RKO (cell line): ENCODE results near the gene NOS1AP.
"Not testable (repeated sequence)": the region's sequence is repeated elsewhere in the genome, so short reads cannot be mapped to it uniquely, and the experiment has no call there.

Experiments
- DNase-seq: peaks from one replicate; pipeline ENCODE4 v3.0.0-alpha.2; 2016; ENCODE audit warnings: low spot score

The NOS1AP gene

DNA sequence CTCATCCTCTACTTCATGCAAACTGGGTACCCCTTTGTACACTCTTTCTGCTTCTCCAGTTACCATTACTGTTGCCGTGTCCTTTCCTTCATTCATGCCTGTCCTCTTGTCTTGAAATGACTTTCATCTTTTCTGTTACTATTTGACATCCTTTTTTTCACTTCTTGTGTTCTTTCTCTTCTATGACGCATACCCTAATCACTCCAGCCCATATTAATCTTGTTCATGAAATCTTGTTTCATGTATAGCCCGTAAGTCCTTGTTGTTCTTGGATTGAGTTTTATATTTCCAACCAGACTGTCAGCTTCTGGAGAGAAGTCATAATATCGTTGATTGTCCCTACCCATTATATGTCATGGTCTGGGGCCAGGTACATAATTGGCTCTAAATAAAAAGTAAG, 126.1 kb downstream of the NOS1AP start:
- no peak for DNase-seq

DNA sequence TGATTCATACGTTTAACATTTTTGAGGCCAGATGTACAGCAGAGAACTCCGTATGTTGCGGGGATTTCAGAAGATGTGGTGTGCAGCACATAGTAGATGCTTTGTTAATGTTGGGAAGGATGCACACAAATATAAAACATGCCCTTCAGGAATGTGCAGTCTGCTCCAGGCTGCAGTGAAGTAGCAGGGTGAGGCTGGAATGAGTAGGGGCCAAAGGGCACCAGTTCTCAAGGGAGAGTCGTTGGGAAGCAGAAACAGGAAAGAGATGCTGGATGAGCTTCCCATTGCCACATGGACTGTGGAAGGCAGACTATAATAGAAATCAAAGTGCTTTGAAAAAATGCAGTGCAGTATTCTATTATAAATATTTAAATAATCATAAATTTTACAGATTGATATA, 126.9 kb downstream of the NOS1AP start:
- DNase-seq = no peak

DNA sequence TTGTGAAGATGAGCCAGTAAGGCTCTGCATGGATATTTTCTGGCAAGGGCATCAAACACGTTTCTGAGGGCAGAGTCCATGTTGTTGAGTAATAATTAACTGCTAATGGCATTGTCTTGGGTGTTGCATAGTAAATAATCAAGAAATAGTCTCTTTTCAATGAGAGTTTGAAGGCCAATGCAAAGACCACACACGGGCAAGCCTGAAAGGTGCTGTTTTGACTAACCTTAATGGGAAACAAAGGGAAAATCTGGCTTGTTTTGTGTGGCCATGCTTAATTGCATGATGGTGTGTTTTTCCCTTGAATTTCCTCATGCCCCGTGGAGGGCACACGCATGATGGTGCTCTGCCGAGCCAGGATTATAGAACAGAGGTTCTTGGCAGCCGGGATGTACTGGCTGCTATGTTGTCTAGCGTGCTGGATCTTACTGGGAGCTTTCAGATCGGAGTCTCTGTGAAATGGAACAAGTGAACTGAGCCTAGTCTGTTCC, 127.6 kb downstream of the NOS1AP start:
- DNase-seq = no peak

DNA sequence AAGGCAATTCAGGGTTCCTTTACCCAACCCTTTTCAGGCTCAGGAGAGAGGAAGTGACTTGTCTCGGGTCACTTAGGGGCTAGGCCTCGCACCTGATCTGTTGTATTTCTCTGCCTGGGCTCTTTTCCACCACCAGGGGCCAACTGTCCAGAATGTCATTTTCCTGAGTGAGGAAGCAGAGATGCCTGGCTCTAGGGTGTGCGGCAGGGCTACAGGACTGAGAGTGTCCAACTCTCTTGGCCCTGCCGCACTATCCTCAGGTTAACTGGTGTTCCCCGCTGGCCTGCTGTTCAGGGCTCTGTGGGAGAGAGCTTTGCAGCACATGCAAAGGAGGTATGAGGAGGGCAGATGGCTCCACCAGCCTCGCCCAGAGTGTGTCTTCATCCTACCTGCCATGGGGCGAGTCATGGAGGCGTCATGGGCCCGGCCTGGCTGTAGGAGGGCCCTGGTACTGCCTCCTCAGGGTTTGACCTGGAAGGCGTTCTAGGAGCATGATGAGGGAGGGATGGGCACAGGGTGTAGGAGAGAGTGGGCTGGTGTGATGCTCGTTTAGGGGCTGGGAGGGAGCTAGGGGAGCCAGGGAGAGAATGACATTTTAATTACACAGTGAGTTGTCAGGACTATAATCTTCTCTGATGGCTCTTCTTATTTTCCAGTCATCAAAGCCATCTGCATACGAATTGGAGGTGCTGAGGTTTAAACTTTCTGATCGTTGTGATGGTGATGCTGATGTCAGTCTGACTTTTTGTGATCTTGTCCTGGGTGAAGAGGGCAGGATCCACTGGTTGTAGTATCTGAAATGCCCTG, 128.3 kb downstream of the NOS1AP start:
- no peak for DNase-seq

DNA sequence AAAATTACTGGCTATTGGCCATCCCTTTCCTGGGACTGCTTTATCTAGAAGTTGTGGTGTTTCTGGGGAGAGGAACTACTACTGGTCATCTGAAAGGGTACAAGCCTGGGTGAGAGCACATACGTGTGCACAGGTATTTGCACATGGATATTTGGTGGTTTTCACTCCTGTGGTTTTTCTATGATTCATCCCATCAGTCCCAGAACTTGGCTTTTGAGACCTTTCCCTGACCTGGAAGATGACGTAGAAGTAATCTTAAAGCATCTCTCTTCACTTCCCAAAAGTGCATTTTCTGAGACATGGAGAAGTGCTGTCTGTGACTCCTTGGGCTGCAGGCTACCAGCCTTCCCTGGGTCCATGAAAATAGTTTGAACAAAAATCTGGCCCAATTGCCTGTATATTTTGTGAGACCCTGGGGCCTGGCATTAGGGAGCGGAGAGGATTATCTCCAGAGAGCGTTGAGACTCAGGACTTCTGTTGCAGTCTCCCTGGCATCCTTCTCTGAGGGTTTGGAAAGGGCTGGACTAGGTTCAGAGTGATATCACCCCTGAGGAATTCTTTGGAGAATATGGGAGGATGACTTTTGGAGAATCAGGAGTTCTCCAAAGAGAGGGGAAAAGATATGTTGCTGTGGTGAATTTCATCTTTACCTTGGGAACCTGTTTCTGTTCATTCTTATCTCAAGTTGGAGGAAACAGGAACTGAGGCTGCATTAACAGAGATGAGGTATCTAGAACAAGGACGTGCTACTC, 130.8 kb downstream of the NOS1AP start:
- no peak for DNase-seq

DNA sequence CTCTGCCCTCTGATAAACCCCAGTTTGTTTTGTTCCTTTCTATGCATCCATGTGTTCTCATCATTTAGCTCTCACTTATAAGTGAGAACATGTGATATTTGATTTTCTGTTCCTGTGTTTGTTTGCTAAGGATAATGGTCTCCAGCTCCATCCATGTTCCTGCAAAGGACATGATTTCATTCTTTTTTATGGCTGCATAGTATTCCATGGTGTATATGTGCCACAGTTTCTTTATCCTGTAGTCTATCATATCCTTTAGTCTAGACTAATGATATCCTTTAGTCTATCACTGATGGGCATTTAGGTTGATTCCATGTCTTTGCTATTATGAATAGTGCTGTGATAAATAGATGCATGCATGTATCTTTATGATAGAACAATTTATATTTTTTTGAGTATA, 131.6 kb downstream of the NOS1AP start:
- not testable (repeated sequence) for DNase-seq

DNA sequence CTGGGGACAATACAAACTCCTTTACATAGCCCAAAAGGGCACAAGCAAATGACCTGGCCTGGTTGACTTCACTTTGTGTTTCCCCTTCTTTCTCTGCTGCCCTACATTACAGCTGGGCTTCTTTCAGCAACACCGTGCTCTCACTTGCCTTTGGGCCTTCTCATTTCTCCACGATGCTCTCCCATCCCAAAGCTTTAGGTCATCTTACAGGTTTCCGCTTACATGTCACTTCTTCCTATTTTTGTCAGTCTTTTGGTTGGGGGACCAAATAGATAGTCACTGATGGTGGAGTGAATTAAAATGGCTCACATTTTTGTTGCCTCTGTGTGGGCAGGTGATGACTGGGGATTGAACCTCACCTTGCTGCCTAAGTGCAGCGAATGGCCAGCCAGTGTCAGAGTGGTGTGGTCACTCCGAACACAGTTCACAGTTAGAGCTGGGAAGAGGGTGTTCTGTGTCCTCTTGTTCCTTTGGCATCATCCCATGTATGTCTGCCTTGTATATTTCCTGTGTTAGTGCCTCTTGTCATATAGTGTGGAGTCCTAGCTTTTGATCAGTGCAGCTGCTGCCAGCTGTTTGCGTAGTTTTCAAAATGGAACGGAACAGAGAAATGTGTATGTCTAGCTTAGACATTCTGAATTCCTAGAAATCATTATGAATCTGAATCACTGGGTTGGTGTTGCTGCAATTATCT, 134.8 kb downstream of the NOS1AP start:
- DNase-seq = no peak

DNA sequence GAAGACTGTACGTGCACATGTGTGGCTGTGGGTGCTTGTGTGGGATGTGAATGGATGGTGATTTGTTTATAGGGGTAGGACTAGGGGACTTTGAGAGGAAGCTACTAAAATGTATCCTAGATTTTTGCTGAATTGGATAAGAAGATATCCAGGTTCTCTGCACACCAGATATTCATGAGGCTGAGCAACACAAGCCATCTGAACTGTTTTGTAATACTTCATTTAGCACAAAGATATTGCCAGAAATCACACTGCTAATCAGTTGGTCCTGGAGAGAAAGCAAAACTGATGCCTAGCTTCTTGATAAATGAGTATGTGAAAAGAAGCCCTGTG, 135.3 kb downstream of the NOS1AP start:
- no peak for DNase-seq

DNA sequence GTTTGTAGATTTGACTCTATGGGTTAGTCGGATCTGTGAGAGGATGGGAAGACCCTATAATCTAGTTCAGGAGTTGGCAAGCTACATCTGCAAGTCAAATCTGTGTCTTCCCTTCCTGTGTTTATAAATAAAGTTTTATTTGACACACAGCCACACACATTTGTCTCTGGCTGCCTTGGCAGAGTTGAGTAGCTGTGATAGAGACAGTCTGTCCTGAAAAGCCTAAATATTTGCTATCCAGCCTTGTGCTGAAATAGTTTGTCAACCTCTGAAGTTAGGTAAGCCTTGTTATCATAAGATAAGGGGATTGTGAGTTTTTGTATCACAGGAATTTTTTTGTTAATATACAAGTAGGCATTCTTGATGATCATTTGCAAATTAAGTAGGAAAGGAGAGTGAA, 136.8 kb downstream of the NOS1AP start:
- no peak for DNase-seq

DNA sequence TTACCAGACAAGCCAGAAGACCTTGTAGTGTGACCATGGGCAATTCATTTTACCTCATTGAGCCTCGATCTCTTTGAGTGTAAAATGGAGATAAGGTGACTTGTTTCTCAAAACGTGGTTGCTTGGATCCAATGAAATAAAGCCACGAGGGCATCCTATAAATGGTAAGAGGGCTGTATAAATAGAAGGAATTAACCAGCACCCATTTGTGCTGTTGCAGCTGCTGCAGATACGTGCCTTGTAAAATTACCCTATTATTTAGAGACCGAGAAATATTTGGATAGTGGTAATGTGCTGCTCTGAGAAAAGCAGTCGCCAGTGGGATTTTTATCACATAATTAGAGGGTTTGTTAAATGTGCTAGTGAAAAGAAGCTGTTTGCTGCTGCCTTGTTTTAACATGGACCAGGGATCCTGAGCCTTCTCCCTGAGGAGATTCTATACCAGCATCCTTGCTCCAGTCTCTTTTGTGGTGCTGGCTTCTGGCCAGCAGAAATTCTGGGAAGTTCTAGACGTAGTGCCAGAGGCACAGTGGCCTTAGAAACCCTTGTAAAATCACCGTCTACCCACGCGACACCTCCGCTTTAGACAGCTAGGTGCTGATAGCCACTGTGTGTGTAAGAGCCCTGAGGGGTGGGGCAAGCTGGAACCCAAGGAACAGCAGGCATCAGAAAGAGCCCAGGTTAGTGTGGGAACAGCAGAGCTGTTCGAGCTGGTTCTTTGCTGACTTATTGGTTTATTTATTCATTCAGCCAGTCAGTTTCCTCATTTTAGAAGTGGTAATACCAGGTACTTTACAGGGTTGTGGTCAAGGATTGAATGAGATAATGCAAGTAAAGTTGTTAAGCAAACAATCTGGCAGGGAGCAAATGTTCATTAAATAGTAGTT, 137.5 kb downstream of the NOS1AP start:
- DNase-seq = no peak

DNA sequence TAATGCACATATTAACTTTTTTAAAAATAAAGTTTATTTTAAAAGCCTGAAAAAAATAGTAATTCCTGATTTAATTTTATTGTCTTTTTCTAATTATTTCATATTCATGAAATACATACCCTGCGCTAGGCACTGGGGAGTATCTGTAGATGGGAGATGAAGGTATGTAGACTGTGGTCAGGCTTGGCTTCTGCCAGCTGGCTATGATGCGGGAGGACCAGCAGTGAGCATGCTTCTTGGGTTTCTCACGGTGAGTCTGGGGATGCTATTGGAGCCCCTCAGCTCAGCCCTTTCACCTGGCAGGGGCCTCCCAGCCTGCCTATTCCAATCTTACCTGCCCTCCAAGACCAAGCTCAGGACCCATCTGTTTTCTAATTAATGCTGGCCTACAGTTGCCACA, 138.4 kb downstream of the NOS1AP start:
- no peak for DNase-seq

DNA sequence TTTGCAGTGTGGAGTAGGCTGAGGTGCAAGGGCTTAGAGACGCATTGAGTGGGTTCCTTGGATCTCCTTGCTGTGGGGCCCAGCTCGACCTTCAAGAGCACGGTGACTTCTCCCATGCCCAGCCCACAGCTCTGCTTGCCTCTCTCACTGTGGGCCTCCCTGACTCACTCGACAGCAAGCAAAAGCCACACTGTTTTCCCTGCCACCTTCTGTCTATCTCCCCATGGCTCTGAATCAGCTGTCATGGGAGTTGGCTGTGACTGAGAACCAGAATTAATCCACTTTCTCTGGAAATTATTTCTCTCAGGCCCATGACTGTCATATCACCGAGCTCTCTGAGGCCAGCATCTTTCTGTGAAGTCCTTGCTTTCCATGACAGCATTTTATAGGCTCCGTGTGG, 140.7 kb downstream of the NOS1AP start:
- no peak for DNase-seq

DNA sequence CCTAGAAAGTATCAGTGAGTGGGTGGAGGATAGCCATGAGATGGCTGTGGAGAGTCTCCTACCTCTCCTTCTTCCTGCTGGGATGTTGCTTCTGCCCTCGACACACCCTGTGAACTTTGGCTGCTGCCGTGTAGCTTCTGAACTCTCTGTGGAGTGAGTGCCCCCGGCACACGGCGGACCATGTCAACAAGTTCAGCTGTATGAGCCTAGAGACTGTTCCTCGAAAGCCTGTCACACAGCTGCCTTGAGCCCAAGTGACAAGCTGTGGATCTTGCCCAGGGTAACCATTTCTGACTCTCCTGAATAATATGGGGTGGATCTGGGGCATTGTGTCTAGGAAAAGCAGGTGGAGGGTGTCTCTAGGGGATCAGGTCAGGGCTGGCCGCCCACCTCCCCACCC, 143.2 kb downstream of the NOS1AP start:
- DNase-seq = no peak

DNA sequence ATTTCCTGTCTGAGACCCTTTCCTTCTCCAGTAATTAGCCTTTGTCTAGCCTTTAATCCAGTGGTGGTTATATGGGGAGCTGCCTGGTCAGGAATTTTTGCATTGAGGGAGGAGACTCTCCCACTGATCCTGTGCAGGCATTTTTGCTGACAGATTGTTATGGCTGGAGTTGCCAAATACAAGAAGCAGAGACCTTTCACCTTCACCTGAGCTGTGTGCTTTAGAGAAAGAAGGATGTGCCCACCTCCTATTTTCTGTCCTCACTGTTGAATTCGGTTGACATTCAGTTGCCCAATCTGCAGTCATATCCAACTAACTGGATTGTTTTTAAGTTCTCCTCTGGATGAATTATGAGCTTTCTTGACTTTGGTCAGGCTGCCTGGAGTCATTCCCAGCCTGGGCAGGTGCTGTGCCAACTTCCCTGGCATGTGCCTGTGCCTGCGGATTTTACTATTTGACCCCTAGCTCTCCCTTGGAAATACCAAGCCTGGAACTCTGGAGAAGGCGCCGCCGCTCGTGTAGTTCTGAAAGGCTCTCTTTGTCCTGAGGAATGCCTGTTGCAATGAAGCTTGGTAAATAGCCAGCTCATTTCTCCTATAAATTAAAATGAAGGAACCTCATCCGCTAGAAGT, 143.9 kb downstream of the NOS1AP start:
- no peak for DNase-seq

DNA sequence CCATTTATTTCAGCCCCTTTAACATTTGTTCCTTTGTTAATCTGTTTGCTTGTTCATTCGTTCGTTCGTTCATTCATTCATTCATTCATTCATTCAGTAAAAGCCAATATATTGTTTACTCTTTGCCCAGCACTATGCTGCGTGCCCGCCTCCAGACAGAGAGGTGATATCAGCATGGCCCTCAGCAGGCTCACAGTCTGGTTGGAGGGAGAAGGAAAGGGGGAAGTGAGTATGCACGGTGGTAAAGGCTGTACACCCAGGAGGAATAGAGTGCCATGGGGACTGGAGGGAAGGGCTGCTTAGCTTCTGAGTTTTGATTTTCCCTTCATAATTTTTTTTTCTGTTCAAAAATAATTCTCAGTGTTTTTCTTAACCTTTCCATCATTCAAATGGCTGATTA, 144.7 kb downstream of the NOS1AP start:
- no peak for DNase-seq

DNA sequence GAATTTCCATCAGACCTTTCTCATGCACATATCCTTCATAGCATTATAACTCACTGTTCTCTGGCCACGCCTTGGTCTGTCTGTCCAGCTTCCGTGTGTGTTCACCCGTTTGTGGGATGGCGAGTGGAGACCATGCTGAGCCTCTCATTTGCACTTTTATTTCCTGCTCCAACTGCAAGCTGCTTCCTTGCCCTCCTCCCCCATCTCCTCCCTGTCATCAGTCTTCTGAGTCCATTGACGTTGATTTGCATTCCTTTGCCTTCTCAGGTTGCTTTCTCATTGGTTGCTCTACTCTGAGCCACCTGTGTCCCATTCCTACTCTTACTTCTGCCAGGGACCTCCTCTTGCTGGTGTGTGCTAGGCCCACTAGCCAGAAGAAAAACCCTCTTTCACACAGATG, 146.4 kb downstream of the NOS1AP start:
- no peak for DNase-seq

DNA sequence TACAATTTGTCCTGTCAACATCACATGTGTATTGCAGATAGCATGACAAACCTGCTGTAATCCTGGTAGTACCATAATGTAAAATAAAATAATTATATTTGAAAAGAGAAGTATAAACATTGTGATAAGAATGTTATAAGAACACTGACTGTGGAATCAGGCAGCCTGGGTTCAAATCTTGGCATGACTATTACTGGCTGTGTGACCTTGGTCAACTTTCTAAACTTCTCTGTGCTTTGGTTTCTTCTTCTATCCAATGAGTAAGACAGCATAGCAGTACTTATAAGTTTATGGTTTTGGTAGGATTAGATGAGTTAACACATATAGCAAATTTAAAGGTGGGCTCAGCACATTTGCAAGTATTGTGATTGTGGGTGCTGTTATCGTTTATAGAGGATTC, 147.1 kb downstream of the NOS1AP start:
- DNase-seq = no peak

DNA sequence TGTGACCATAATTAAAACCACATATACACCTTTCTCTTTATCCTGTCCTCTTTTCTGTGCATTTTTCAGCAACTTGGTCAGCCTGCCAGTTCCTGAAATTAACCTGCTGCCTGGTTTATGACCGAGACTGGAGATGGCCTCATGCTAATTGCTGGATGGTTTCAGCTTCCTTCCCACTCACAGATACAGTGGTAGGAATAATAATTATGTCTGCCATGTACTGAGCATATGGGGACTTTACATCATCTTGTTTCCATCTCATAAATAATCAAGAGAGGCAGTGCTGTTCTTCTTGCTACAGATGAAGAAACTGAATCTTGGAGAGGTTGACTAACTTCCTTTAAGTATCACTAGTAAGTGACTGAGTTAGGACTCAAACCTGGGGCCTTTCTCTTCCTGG, 148.2 kb downstream of the NOS1AP start:
- no peak for DNase-seq

DNA sequence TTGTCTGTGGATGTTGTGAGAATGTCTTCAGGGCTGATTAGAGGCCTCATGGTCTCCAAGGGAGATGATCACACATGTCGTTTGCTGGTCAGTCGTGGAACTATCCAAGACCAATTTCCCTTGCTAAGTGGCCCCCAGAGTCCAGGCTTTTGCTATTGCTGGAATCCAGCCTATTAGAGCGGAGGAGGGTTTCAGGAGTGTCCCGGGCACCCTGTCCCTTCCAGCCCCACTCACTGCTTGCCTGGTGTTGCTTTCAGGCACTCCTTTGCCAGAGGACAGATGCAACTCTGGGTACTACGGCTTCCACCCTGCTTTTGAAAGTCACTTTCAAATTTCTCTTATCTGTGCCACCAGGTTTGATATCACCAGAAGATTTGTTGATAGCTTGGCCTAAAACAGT, 149.1 kb downstream of the NOS1AP start:
- no peak for DNase-seq

DNA sequence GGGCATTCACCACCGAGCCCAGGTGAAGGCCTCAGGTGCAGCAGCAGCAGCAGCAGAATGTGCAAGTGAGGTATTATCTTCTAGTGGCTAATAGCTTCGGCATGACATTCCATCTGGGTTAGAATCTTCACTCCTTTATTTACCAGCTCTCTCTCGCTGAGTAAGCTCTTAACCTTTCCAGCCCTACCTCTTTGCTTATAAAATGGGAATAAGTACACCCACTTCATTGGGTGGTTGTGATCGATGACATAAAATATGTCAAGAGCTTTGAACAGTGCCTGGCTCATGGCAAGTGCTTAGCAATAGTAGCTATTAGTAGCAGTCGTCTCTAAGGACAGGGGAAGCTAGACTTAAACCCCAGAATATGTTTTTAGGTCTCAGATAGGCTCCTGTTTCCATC, 149.5 kb downstream of the NOS1AP start:
- DNase-seq = no peak

DNA sequence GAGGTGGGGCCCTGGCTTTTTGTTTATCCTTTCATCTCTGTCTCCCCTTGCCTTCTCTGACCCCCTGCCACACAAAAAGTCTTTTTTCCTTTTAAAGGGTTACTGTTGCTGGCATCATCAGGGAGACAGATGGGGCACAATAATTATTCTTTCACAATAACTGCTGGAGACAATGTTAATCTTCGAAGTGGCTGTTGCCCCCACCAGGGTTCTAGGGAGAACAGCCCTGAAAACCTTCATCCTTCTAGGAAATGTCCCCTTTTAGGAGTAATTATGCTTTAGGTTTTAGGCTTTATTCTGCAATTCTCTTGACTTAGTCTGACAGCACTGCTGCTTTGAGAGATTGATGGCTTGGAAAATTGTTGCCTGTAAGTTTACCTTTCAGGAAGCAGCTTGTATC, 150.0 kb downstream of the NOS1AP start:
- no peak for DNase-seq
